Hematopoietic multipotent progenitor cell treated with erythropoietin and hydrocortisone succinate and interleukin-3 and kit ligand, for 8 days (in vitro differentiated cells): ENCODE data around the gene SALL3.
"Not testable (repeated sequence)": the region's sequence is repeated elsewhere in the genome, so short reads cannot be mapped to it uniquely, and the experiment has no call there.

Experiments used
- DNase-seq: peaks from one replicate; pipeline ENCODE4 v3.0.0-alpha.2; 2015

SALL3 gene

DNA sequence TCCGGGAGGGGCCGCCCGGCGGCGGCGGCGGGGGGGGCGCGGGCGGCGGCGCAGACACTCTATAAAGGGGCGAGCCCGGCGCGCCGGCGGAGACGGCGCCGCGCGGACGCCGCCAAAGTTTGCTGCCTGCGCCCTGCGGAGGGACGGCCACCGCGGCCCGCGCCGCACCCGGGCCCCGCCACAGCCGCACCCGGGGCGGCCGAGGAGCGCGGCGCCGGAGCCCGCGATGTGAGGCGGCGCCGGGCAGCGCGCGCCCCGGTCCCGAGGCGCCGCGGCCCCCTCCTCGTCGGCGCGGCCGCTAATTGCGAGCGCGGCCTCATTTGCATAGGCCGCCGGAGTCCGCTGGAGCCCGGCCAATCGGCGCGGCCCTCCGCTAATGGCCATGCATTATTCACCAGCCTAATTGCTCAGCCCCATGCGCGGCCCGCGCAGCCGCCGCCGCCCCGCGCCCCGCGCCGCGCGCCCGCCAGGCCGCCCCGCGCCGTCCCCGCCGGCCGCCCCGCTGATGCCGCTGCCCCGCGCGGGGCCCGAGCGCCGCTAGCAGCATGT is at the start of gene SALL3:
Gene SALL3 (plus strand): TSS at position 89 of the 549 bp plus-strand sequence. CDS start 457 bp downstream, at position 546.
- no peak for DNase-seq

GRCh38 chr18:78932281-78932680 is 47.3 kb upstream of the SALL3 start:
- no peak for DNase-seq

- no peak for DNase-seq
Measured at GRCh38 chr18:78934003-78934402, 45.6 kb upstream of the SALL3 start.

- no peak for DNase-seq
Measured at GRCh38 chr18:78934551-78935225, 44.9 kb upstream of the SALL3 start.

DNA sequence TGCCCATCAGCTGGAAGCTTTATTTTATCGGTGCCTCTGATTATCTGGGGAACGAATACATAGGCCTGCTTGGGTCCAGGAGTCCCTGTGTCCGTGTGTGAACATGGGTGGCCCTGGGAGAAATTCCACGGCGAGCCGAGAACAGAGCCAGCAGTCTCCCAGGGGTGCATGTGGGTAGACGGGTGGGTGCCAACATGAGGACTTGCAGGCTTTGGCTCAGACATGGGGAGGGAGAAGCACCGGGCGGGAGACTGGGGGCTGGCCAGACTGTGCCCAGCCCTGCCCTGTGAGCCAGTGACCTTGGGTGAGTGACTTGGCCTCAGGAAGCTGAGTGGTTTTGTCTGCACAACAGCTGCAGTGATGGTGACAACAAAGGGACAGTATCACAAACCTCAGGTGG is 44.2 kb upstream of the SALL3 start:
- DNase-seq = no peak

DNA sequence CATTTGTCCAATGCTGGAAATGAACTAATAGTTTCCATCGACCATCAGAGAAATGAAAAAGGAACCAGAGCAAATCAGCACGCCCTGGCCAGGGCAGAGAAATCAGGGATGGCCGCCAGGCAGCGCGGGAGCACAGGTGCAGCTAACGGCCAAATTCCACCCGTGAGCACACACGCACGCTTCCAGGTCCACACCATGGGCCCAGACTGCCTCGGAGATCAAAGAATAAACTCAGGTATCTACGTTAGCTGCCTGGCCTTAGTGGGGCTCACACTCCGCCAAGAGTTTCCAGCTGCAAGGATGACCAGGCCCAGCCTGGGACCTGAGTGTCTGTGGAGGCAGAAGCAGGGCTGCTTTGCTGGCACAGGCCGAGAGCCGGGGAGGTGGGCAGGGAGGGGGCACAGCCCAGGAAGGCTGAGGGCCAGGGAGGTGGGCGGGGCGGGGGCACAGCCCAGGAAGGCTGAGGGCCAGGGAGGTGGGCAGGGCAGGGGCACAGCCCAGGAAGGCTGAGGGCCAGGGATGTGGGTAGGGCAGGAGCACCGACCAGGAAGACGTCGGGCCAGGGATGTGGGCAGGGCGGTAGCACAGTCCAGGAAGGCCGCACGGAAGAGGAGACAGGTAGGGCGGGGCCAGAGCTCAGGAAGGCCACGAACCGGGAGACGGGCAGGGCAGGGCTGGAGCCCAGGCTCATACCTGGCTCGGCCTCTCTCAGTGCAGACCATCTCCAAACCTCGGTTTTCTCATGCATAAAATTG is 43.2 kb upstream of the SALL3 start:
- no peak for DNase-seq

GRCh38 chr18:78937166-78937565 is 42.5 kb upstream of the SALL3 start:
- no peak for DNase-seq

DNA sequence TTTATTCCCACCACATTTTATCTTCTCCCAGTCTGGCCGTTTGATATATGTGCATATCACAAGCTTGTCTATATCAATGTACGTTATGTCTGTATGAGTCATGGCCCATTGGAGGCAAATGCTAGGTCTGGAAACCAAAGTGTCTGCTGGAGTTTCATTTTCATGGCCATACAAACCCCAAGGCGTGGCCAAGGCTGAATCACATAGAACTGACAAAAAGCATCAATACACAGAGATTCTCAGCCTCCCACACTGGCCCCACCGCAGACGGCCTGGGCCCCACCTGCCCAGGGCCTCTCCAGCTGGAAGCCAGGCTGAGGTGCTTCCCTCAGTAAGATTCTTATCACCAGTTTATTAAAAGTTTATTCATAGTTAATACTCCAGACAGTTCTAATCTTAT is 40.5 kb upstream of the SALL3 start:
- no peak for DNase-seq

DNA sequence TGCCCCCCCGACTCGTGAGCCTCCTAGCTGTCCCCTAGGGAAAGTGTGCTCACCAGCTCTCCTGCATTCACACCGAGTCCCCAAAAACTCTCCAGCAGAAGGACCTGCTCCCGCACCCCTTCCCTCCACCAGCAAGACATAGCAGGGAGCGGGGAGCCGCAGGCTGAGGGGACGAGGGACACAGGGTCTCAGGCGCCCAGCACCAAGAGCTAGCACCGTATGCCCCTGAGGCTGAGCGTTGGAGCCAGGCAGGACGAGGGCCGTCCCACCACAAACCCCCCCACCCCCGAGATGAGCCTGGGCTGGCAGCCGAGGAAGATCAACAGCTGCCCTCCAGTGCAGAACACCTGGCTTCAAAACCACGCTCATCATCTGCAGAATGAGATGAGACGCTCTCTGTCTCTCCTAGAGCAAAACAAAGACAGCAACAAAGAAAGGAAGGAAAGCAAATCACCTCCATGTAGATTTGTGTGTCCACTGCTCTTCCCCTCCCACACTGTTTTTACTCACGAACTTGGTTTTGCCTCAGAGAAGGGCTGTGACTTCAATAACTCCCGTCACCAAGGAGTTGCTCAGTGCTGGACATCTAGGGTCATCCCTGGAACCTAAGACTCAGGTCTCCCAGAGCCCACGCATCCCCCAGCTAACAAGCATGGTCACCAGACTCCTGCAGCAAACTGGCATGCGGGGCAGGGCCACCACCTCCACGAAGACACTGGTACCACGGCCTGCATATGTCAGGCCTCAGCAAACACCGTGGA is 39.7 kb upstream of the SALL3 start:
- DNase-seq = no peak

DNA sequence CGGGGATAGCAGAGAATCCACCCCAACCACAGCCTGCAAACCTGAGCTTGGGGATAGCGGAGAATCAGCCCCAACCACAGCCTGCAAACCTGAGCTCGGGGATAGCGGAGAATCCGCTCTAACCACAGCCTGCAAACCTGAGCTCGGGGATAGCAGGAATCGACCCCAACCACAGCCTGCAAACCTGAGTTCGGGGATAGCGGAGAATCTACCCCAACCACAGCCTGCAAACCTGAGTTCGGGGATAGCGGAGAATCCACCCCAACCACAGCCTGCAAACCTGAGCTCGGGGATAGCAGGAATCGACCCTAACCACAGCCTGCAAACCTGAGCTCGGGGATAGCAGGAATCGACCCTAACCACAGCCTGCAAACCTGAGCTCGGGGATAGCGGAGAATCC is 37.4 kb upstream of the SALL3 start:
- DNase-seq = not testable (repeated sequence)

DNA sequence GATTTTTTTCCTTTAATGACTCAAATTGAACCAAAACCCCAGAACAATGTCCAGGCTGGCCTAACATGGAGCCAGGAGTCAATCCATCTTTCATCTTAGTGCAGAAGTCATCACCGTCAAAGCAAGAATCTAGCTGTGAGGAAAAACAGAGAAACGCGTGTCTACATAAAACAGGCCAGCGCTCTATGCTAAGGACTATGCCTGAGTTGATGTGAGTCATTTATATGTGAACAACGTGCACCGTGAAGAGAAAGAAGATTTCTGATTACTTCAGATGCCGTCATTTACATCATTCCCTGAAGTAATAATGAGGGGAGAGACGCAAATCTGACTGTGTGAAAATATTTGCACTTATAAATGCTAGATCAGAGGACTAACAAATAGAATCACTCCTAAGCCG is 34.0 kb upstream of the SALL3 start:
- DNase-seq = no peak

GRCh38 chr18:78947291-78947690 is 32.3 kb upstream of the SALL3 start:
- no peak for DNase-seq

DNA sequence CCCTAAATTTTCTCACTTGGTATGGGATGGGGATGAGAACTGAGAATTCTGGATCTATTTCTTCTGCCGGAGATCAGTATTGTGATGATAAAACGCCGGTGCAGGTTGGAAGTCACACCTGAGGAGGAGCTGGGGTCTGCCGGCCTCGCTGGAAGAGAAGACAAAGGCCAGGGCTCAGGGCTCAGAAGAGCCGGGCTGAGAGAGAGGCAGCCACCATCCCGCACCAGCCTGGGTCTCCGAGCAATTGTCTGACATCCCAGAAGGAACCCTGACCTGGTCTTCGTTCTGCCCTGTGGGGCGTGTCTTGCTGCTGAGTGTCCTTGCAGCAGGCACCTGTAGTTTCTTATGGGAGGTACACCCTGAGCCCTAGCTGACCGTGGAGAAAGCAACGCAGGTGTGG is 31.4 kb upstream of the SALL3 start:
- no peak for DNase-seq

- DNase-seq = no peak
Measured at GRCh38 chr18:78948707-78949106, 30.9 kb upstream of the SALL3 start.

- DNase-seq = no peak
Measured at GRCh38 chr18:78949216-78949615, 30.4 kb upstream of the SALL3 start.

DNA sequence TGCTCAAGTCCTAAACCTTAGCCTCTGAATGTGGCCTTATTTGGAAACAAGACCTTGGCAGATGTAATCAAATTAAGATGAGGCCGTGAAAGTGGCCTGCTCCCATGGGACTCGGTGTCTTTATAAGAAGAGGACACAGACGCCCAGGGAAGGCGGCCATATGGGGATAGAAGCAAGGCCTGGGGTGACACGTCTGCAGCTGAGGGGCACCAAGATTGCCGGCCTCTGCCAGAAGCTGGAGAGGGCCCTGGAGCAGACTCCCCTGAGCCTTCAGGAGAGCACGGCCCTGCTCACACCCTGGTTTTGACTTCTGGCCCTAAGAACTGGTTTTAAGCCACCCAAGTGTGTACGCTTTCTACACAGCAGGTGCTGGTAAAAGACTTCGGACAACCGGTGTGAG is 29.2 kb upstream of the SALL3 start:
- no peak for DNase-seq

GRCh38 chr18:78953566-78953965 is 26.1 kb upstream of the SALL3 start:
- no peak for DNase-seq

DNA sequence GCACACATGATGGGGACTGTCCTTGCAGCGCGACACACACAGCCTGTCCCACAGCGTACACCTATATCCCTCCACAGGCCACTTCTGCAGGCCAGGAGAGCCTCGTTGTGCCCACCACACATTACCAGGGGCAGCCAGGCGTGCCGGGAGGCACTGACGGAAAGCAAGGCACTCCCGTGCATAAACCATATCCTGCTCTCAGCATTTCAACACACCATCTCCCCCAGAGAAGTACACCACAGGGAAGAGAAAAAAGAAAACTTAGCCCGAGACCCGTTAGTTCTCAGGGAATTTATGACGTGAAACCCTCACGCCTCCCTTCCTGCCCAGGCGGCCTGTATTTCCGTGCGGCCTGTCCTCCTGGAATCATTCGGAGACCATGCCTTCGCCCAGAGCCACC is 24.6 kb upstream of the SALL3 start:
- DNase-seq = no peak

DNA sequence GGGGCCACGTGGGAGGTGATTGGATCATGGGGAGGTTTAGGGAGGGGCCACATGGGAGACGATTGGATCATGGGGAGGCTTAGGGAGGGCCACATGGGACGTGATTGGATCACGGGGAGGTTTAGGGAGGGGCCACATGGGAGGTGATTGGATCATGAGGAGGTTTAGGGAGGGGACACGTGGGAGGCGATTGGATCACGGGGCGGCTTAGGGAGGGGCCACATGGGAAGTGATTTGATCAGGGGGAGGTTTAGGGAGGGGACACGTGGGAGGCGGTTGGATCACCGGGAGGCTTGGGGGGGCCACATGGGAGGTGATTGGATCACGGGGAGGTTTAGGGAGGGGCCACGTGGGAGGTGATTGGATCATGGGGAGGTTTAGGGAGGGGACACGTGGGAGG is 22.5 kb upstream of the SALL3 start:
- no peak for DNase-seq

DNA sequence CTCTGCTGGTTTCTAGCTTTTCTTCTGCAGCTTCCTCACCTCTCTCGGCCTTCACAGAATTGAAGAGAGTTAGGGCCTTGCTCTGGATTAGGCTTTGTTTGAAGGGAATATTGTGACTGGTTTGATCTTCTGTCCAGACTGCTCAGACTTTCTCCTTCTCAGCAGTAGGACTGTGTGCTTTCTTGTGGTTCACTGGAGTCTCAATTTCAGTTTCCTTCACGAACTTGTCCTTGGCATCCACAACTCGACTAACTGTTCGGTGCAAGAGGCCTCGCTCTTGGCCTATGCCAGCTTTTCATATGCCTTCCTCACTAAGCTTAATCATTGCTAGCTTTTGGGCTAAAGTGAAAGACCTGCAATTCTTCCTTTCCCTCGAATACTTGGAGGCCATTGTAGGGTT is 18.9 kb upstream of the SALL3 start:
- DNase-seq = no peak

- no peak for DNase-seq
Measured at GRCh38 chr18:78962098-78962497, 17.5 kb upstream of the SALL3 start.

- DNase-seq = not testable (repeated sequence)
Measured at GRCh38 chr18:78964727-78965126, 14.9 kb upstream of the SALL3 start.

DNA sequence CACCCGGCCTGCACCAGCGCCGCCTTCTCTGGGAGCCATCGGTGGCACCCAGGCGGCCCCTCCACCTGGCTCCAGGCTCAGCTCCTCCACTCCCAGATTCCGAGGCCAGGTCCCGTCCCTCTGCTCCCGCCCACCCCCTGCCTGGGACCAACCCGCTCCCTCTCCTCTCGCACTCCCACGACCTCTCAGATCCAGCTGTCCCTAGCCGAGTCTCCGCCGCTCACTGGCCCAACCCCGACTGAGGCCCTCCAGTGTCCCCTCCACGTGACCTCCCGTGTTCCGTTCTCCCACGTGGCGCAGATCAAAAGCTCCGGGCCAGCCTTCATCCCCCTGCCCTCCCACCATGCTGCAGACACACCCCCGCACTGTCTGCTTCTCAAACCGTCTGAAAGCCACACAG is 14.4 kb upstream of the SALL3 start:
- no peak for DNase-seq
